ENCODE measurements around the gene TMEM47.
A peak's percentile ranks its signal among the peaks of the same experiment; 100 is the strongest.

The TMEM47 gene

GRCh38 chrX:34586936-34587335, 70.1 kb downstream of the TMEM47 start:
- DNase-seq (ENCODE audit: insufficient read length, low spot score): no peak
- no peak for FAIRE-seq
- TF ChIP-seq, protein P1, sequence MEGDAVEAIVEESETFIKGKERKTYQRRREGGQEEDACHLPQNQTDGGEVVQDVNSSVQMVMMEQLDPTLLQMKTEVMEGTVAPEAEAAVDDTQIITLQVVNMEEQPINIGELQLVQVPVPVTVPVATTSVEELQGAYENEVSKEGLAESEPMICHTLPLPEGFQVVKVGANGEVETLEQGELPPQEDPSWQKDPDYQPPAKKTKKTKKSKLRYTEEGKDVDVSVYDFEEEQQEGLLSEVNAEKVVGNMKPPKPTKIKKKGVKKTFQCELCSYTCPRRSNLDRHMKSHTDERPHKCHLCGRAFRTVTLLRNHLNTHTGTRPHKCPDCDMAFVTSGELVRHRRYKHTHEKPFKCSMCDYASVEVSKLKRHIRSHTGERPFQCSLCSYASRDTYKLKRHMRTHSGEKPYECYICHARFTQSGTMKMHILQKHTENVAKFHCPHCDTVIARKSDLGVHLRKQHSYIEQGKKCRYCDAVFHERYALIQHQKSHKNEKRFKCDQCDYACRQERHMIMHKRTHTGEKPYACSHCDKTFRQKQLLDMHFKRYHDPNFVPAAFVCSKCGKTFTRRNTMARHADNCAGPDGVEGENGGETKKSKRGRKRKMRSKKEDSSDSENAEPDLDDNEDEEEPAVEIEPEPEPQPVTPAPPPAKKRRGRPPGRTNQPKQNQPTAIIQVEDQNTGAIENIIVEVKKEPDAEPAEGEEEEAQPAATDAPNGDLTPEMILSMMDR (IDR thresholded peaks at IDR 0.05; ENCODE audit: insufficient read depth, missing control alignments): no peak

GRCh38 chrX:34586346-34586911, 70.7 kb downstream of the TMEM47 start:
- TF ChIP-seq, protein P1 (IDR thresholded peaks at IDR 0.05; ENCODE audit: insufficient read depth, missing control alignments): no peak
- FAIRE-seq: no peak
- no peak for DNase-seq (ENCODE audit: insufficient read length, low spot score)

- TF ChIP-seq, protein P1 (IDR thresholded peaks at IDR 0.05; ENCODE audit: insufficient read depth, missing control alignments): no peak
- no peak for DNase-seq (ENCODE audit: insufficient read length, low spot score)
- FAIRE-seq: no peak
Observed at GRCh38 chrX:34585561-34585960, 71.5 kb downstream of the TMEM47 start.

DNA sequence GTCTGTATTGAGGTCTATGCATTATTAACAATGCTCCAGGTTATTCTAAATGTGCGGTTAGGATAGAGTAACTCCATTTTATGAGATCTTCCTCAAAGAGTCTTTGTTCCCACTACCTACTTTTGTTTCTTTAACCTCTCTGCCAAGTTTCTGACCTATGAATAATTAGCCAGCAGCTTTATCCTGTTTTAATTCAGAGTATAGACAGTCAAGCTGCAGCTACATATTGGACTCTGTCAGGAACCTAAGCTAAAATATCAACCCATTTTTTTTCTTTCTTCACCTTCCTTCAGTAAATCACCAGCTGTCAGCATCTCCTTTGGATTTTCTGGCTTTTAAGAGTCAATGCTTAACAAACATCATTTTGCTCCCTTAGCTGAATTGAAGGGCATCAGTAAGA, 72.3 kb downstream of the TMEM47 start:
- TF ChIP-seq, protein P1 (IDR thresholded peaks at IDR 0.05; ENCODE audit: insufficient read depth, missing control alignments): no peak
- DNase-seq (ENCODE audit: insufficient read length, low spot score) (no peak), FAIRE-seq (no peak)

DNA sequence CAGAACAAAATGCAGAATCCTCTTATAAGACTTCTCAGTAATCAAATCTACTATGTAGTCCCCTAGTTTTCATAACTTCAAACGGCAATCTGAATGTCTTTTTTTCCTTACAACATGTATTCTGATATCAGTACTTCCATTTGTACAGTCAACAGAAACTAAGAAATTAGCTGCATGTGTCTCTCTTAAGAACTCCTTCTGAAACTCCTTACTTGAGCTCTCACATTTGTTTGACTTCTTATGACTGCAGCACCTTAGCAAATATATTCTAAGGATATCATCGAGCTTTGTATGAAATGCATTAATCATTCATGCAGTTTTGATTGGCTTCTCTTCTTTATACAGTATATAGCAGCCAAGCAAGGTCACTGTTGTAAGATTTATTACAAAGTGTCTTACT, 77.0 kb downstream of the TMEM47 start:
- FAIRE-seq: no peak
- TF ChIP-seq, protein P1 (IDR thresholded peaks at IDR 0.05; ENCODE audit: insufficient read depth, missing control alignments): no peak
- no peak for DNase-seq (ENCODE audit: insufficient read length, low spot score)

GRCh38 chrX:34578237-34578636, 78.8 kb downstream of the TMEM47 start:
- DNase-seq (ENCODE audit: insufficient read length, low spot score) (no peak), FAIRE-seq (no peak)
- TF ChIP-seq, protein P1 (IDR thresholded peaks at IDR 0.05; ENCODE audit: insufficient read depth, missing control alignments): peak; percentile 3

Data from D721Med (cell line).